ENCODE data around the gene TOB1.

TOB1 gene, protein sequence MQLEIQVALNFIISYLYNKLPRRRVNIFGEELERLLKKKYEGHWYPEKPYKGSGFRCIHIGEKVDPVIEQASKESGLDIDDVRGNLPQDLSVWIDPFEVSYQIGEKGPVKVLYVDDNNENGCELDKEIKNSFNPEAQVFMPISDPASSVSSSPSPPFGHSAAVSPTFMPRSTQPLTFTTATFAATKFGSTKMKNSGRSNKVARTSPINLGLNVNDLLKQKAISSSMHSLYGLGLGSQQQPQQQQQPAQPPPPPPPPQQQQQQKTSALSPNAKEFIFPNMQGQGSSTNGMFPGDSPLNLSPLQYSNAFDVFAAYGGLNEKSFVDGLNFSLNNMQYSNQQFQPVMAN

DNA sequence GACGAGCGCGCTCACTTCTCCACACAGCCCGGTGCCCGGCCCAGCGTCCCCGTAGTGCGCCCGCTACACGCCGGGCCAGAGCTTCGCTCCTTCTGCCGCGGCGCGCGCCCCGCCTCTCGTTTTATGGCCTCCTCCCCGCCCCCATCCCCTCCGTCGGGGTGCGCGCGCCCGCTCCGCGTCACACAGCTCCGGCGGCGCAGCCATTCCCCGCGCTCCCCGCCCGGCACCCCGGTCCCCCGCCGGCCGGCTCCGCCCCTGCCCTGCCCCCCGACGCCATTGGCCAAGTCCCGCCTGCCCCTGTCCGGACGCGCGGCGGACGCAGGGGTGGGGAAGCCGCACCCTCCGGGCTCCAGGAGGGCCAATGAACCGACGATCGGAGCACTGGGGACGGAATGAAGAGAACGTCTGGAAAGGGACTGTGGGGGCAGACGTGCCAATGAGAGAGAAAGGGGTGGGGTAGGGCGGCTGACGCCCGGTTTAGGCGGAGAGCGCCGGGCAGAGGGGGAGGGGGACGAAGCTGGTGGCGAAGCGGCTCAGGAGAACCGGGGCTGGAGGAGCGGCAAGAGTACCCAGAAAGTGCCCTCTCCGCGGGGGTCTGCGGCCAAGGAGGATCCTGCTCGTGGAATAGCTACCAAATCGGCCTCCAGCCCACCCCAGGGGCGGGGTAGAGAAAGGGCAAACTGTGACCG is at the start of gene TOB1:
TOB1 (minus strand) TSS at position 94 of the 689 bp plus-strand sequence. CDS start 2,337 bp downstream, outside the sequence.
- peak; percentile 94 for DNase-seq (ENCODE audit: low spot score)

DNA sequence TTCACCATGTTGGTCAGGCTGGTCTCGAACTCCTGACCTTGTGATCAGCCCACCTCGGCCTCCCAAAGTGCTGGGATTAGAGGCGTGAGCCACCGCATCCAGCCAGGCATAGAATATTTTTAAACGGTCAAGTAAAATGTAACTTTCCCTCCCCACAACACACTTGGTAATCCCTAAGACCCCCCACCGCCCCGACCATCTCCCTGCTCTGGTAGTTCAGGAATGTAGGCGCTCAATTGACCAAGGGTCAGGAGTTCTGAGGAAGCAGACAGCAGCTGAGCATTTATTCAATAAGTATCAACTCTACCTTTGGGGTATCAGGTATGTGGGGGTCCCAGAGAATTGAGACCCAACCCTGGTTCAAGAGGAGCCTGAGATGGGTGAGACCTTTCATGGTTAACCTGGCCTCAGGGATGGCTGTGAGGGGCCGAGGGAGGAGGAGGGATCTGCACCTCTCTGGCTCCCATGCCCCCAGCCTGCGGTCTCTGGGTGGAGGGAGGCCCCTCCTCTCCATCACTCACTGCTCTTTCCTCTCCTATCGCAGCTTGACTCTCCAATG is 48.4 kb upstream of the TOB1 start:
- DNase-seq (ENCODE audit: low spot score): no peak

DNA sequence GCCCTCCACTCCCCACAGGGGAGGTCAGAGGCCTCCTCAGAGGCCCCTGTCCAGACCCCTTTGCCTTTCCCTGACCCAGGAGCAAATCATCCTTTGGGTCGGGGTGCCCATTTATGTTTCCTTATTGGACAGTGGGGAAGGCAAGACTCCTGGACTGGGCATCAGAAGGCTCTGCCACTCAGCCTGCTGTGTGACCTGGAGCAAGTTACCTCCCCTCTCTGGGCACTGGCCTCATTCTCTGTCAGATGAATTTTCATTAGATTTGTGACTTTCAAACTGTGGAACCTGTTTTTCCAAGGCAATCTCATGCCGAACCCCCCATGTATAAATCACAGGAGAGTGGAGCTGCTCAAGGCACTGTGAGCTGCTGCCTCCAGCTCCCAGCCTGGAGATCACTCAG is 47.0 kb upstream of the TOB1 start:
- no peak for DNase-seq (ENCODE audit: low spot score)

DNA sequence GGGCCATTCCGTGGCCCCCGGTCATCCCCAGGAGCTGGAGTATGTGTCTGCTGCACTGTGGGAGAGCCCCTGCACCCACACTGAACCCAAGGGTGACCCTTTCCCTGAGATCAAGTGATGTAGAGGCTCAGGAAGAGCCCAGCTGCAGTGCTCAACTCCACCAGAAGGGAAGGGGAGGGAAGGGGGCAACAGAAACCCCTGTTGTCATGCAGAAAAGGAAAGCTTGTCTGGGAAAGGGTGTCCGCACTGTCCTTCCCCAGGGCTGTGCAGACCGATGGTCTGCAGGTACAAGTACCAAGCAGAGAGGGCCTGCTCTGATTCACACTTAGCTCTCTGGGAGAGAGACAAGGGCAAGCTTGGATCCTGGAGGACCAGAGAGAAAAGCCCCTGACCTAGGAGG is 45.7 kb upstream of the TOB1 start:
- DNase-seq (ENCODE audit: low spot score): no peak

DNA sequence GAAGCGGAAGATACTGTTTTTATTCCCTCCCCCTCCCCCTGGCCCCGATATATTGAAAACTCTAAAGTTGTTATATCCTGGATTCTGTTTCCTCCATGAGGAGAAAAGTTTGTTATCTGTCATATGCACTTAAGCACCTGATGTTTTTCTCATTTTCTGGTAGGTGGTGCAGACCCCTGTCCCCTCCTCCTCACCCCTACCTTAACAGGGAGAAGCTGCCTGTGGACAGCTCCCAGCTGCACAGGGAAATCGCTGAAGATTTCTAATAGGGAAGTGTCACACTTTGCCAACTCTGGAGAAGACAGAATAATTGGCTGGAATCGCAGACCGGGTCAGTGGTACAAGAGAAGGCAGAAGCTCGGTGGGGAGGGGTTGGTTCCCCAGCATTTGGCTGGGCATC is 45.3 kb upstream of the TOB1 start:
- no peak for DNase-seq (ENCODE audit: low spot score)

DNA sequence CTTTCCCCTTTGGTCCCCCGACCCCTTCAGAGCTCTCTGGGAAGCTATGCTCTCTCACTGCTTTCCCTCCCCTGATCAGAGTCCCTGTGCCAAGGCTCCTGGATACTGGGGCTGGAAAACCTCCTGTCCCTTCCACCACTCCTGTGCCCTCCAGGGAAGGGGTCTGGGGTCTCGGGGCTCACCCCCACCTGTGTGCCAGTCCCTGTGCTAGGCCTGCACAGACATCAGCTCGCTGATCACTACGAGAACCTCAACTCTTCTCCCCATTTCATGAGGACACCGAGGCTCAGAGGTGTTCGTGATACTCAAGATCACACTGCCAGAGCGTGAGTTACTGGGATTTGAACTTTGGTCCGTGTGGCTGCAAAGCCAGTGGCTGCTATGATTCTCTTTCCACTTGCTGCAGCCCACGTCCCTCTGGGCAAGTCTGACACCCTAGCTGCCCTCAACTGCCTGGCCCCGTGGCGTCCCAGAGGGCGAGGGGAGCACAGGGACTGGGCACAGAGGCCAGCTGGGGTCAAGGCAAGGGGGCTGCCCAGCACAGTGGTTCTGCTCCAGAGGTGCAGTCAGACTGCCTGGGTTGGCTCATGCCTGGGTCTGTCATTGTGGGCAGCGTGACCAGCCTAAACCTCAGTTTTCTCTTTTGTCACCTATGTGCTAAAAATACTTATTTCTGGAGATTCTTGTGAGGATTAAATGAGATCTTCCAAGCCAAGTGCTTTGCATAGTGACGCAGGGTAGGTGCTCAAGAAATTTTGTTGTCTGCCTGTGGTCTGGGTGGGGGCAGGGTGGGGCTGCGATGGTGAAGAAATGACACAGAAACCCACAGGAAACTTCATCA is 43.8 kb upstream of the TOB1 start:
- DNase-seq (ENCODE audit: low spot score): no peak

DNA sequence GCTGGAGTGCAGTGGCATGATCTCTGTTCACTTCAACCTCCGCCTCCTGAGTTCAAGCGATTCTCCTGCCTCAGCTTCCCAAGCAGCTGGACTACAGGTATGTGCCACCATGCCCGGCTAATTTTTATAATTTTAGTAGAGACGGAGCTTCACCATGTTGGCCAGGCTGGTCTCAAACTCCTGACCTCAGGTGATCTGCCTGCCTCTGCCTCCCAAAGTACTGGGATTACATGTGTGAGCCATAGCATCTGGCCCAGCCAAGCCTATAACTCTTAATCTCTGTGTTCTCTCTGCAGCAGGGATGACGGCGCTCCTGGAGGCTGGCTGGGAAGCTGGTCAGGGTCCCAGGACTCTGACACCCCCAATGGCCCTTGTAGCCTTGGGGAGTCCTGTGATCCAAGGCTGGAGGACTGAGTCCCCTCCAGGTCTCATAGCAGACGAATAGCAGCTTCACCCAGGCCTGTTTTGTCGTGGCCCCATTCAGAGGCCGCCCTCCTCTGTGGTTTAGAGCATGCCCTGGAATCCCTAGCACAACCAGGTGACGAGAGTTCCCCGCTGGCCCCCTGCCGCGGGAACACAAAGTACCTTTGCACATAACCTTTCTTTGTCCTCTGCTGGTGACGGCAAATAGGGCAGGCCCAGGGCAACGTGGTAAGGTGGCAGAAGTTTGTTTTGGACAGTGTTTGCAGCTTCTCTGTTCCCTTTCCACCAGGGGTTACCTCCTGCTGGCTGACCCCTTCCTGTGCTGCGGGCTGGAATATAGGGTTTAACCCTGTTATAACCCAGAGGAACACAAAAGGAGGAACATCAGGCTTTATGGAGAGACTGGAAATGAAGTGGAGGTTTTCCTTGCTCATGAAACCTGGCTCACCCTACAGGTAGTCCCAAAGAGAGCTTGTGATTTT is 43.0 kb upstream of the TOB1 start:
- DNase-seq (ENCODE audit: low spot score): no peak

DNA sequence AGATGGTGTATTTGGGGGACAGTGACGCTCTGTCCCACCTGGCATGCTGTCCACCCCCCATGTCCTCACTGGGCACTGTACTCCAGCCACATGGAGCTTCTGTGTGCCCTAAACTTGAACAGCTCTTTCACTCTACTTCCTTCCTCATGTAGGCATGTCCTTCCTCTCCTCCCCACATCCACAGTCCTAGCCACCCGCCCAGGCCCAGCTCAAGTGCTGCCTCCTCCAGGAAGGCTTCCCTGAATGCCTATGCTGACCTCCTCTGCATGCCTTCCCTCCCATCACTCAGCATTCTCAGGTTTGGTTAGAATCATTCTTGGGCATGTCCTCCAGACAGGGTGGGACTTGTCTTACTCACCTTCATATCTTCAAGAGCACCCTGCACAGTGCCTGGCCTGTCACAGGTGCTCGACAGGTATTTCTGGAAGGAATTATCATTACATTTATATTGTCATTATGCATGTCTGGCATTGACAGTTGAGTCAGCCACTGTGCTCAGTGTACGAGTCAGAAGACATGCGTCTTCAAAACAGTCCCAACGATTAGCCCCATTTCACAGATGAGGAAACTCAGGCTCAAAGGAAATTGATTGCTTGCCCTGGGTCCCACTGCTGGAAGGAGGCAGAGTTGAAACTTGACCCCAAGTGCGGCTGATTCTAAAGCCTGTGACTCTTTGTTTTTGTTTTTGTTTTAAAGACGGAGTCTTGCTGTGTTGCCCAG is 42.1 kb upstream of the TOB1 start:
- DNase-seq (ENCODE audit: low spot score): no peak

DNA sequence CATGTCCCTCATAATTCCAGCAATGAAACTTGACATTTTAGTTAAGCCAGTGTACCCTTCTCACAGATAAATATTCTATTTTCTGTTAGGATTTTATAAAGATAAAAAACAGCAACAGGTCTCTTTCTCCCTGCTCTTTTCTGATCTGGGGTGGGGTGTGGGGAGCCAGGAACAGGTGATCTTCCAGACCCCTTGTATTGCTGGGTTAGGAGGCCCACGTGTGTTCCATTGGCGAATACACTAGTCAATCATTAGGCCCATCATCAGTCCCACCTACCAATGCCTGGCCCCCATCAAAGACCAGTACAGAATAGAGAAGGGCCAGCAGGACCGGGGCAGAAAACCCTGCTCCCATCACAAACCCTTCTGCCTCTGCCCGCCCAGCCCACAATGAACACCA is 40.3 kb upstream of the TOB1 start:
- DNase-seq (ENCODE audit: low spot score): no peak

DNA sequence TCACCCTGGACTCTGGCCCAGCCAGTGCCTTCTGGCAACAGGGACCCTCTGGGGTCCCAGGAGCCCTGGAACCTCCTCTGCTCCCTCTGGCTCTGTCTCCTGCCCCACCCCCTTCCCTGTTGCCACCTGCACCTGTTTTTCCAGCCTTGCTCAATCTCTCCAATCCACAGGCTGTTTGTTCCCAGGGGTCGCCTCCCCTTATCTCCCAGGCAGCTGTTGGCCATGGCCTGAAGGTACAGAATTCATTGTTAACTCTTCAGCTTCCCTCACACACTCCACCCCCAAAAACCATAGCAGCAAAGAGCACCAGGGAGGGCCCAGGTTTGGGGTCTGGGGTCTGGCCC is 39.3 kb upstream of the TOB1 start:
- DNase-seq (ENCODE audit: low spot score): no peak

DNA sequence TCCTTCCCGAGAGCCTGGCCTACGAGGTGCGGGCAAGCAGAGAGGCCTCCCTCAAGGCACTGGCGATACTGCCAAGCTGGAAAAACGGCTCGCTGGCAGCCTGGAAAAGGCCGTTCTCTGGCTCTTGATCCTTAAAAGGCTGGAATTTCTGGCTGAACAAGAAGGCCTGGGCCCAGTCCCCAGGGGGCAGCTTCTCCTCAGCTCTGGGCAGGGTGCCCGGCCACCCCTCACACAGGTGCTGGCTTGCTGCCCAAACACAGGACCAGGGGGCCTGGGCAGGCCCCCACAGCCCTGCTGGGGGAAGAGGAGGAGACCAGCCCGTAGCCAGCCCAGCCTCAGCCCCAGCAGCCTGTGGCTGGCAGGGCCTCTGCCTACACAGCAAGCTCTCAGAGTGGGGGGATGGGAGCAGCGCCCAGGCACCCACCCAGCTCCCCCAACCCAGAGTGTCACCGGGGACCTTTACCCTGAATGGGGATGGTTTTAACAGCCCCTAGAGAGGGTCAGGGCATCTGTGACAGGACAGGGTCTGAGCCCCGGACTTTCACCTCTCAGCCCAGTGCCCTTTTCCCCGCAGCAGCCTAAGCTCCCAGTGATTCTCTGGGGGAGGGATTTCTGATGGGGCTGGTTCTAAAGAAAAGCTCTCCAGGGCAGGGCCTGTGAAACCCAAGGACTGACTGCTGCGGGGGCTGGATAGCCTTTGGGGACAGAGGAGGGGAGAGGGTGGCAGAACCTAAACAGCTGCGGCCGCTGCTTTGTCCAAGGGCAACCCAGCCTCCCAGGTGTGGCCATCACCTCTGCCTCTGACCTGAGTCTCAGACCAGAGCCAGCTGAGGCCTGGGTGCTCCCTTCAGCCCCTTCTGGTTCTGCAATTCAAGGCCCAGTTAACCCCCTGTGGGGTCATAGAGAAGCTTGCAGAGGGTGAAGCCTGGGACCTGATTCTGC is 38.6 kb upstream of the TOB1 start:
- no peak for DNase-seq (ENCODE audit: low spot score)

DNA sequence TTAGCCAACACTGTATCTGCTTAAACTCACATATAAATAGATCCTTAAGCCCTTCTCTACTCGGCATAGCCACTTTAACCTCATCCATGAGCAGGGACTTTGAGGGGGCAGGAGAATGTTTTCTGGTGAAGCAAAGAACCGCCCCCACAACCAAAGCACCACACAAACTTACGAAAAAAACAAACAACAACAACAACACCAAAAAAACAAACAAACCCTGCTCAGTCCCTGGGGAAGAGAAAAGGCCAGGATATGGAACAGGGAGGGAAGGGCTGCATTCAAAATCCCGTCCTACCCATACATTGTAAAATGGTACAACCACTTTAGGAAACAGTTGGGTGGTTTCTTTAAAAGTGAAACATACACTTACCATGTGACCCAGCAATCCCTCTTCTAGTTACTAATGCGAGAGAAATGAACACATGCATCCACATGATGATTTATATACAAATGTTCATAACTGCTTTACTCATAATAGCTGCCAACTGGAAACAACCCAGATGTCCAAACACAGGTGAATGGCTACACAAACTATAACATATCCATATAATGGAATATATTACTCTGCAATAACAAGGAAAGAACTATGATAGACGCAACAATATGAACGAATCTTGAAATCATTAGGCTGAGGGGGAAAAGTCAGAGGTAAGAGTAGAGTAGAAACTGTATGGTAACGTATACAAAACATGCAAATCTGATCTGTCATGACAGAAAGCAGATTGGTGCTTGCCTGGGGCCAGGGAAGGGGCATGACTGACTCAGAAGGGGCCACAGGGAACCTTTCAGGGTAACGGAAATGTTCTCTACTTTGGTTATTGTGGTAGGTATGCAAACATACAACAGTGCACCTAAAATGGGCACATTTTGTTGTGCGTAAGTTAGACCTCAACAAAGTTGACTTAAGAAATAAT is 37.7 kb upstream of the TOB1 start:
- peak; percentile 30 for DNase-seq (ENCODE audit: low spot score)

DNA sequence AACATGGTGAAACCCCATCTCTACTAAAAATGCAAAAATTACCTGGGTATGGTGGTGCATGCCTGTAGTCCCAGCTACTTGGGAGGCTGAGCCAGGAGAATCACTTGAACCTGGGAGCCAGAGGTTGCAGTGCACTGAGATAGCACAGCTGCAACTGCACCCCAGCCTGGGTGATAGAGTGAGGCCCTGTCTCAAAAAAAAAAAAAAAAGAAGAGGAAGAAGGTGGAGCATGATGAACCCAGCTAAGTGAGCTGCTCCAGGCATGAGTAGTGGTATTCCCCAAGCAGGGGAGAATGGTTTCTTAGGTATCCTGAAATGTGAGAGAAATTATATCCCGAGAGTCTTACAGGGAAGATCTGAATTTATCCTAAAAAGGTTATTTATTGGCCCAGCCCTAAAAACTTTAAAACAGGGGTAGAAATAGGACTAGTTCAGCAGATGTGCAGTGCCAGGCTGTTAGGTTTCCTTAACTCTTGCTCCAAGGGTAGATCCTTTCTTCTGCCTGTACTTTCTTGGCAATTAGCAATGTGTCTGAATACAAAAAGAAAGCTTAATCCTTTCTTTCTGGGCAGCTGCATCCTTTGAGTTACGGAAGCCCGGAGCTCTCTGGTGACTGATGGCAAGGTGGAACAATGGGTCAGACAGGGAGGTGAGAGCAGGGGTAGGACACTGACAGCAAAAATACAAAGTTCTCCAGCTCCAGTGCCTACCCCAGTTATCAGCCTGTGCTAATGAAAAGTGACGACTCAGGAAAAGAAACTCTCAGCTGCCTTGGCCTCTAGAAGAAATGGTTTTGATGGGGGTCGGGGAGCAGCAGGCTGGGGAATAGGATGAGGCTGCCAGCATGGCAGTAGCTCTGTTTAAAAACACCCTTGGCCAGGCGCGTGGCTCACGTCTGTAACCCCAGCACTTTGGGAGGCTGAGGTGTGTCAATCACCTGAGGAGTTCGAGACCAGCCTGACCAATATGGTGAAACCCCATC is 36.5 kb upstream of the TOB1 start:
- DNase-seq (ENCODE audit: low spot score): no peak

DNA sequence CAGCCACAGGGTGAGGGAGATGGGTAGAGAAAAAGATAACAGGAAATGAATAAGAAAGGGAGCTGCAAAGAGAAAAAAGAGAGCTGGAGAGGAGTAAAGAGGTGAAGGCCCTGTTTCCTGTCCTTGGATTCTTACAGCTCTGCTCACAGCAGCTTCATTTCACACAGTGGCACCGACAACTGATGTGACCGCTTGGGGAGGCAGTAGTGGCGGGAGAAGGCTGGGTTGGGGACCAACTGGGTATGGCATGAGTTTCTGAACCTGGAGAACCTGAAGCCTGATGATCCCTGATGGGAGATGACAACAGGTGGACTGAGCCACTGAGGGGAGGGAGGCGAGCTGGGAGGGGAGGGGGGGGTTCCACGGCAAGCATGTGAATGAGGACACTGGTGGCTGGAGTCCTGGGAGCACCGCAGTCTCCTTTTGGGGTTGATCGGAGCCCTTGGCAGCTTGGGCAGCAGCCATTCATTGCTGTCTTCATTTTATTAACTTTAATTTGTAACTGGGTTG is 34.3 kb upstream of the TOB1 start:
- no peak for DNase-seq (ENCODE audit: low spot score)

DNA sequence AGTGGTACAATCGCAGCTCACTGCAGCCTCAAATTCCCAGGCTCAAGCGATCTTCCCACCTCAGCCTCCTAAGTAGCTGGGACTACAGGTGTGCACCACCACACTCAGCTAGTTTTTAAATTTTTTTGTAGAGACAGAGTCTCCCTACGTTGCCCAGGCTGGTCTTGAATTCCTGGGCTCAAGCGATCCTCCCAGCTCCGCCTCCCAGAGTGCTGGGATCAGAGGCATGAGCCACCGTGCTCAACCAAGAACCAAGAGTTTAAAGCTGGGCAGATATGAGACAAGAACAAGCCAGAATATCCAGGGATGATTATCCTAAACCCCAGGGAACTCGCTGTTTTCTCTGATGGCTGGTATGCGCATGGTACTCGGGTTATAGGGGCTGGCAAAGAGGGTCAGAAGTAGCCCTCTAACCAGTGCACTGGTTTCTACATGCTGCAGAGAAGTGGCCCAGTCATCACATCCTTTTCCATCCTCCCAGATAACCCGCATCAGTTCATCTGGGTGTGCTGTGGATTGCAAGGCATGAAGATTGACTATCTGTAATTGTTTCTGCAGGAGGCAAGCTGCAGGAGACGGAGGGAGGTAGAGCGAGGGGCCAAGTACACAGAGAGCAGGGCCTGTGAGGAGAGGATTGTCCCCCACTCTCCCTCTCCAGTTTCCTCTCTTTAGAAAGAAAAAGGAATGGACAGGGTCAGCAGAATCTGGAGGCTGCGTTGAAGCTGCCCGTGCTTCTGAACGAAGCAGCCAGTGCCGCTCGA is 33.6 kb upstream of the TOB1 start:
- no peak for DNase-seq (ENCODE audit: low spot score)

DNA sequence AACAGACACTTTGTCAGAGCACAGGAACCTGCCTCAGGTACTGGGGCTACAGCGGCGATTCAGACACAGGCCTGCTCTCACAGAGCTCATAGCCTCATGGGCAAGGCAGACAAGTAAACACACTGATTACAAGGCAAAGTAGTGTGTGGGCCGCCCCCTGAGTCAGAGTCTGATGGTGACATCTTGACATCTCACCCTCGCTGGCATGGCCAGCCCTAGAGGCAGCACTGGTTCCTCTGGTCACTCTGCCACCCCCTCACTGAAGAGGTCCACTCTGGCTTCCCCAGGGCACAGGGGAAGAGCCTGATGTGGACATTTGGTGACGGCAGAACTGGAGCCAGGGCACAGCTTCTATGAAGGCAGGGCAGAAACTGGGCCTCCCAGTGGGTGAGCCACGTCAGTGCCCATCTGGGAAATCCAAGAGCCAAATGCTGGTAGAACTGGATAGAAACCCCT is 32.9 kb upstream of the TOB1 start:
- DNase-seq (ENCODE audit: low spot score): peak; percentile 16

Measured in RKO (cell line).